Stimulated activated naive CD8-positive, alpha-beta T cell treated with anti-CD3 and anti-CD28 coated beads, Interleukin-15, Interleukin-2, amounts not matched to agents 100 ng/mL and 50 ng/mL, for 24 hours (primary cell): ENCODE data around the gene ANKRD40CL.

Experiments used
- H3K27ac Mint-ChIP-seq: one replicate; pipeline ENCODE4 v1.8.0; 2021; ENCODE audit warnings: mild to moderate bottlenecking, mixed read lengths
- H3K27me3 Mint-ChIP-seq: one replicate; pipeline ENCODE4 v1.8.0; 2021; ENCODE audit warnings: mixed read lengths
- H3K36me3 Mint-ChIP-seq: one replicate; pipeline ENCODE4 v1.8.0; 2021; ENCODE audit warnings: low read depth, mixed read lengths
- H3K4me1 Mint-ChIP-seq: one replicate; pipeline ENCODE4 v1.8.0; 2021; ENCODE audit warnings: low read depth, mixed read lengths
- H3K4me3 Mint-ChIP-seq: one replicate; pipeline ENCODE4 v1.8.0; 2021; ENCODE audit warnings: mild to moderate bottlenecking, mixed read lengths
- H3K9me3 Mint-ChIP-seq: one replicate; pipeline ENCODE4 v1.8.0; 2021; ENCODE audit warnings: mixed read lengths

Gene ANKRD40CL

DNA sequence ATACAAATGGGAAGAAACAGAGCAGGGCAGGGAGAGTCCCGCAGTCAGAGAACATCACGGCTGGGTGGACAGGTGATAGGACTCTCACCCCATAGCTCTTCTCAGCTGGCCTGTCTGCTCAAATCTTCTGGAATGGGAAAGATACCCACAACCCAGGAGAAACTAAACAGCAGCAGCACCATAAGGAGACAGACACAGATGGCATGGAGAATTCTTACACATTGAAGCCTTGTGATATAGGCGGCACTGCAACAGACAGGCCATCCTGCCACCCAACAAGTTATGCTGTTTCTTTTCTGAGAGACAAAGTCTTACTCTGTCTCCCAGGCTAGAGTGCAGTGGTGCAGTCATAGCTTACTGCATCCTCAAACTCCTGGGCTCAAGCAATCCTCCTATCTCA, 8.6 kb upstream of the ANKRD40CL start:
- Mint-ChIP-seq H3K27me3 (no peaks in the 10 kb centered on the region), H3K4me3 (no peak overlapping the region), H3K9me3 (no peaks in the 10 kb centered on the region), H3K36me3 (no peaks in the 10 kb centered on the region), H3K27ac (no peak overlapping the region), H3K4me1 (peaks cover 19% of the 10 kb centered on the region)

DNA sequence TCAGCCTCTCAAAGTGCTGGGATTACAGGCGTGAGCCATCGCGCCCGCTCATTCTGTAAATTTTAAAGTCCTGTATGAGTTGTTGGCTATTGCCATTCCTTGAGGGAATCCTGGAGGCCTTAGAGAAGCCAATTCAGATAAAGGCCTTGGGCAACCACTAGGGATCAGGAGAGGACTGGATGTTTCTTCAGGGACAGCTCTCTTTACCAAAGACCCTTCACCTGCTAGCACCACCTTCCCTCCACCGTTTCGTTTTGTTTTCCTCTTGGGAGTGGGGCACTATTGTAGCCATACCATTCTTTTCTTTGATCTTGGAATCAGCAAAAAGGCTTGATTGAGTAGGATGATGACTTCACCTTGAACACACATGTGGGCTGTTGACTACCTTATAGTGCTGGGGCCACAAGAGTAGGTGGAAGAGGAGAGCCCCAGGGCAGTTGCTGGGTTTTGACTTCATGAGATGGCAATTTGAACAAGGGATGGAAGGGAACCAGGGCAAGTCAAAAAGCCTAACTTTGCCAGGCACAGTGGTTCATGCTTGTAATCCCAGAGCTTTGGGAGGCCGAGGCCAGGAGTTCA, 7.0 kb upstream of the ANKRD40CL start:
- H3K4me3 Mint-ChIP-seq: no peak overlapping the region
- no peaks in the 10 kb centered on the region for H3K36me3 Mint-ChIP-seq
- peaks cover 8% of the 10 kb centered on the region for H3K4me1 Mint-ChIP-seq
- H3K9me3 Mint-ChIP-seq: no peaks in the 10 kb centered on the region
- no peak overlapping the region for H3K27ac Mint-ChIP-seq
- no peaks in the 10 kb centered on the region for H3K27me3 Mint-ChIP-seq

DNA sequence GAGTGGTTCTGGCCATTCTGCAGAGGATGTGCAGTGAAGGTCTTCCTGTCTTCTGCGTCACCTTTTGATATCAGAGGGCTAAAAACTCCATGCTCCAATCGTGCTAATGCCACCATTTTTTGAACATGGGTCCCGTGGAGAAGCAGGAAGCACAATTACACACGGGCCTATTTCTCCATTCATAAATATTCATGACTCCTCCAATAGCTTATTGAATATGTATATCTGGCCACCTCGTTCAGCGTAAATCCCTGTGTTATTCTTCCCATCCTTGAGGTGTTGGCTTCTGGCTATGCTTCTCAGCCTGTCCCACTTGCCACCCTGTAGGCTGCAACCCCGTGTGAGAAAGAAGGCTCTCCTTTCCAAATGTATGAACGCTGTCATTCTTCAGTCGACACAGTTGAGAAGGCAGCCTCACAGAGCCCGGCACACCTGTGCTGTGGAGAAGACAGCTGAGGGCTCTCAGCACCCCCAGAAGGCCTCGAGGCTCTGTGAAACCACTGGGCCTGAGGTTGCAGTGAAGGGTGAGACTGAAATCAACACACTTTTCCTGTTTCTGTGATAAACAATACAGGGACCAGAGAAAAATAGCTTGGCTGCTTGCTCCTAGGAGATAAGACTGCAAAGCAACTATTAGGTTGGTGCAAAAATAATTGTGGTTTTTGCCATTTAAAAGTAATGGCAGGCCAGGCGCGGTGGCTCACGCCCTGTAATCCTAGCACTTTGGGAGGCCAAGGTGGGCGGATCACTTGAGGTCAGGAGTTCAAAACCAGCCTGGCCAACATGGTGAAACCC, 4.9 kb upstream of the ANKRD40CL start:
- Mint-ChIP-seq H3K27ac (no peak overlapping the region), H3K9me3 (no peaks in the 10 kb centered on the region), H3K27me3 (no peaks in the 10 kb centered on the region), H3K36me3 (no peaks in the 10 kb centered on the region), H3K4me3 (no peak overlapping the region), H3K4me1 (peaks cover 7% of the 10 kb centered on the region)

DNA sequence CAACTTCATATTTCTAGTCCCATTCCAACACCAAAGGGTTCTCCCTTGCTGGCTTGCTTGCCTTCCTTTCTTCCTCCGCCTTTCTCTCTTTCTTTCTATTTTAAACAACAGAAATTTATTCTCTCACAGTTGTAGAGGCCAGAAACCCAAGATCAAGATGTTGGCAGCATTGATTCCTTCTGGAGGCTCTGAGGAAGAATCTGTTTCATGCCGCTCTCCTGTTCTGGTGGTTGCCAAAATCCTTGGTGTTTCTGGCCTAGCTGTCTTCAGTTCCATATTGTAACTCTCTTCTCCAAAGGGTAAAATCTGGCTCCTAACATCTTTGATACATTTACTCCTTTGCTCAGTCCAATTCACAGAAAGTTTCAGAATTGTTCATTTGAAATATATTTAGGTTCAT, 3.0 kb upstream of the ANKRD40CL start:
- H3K9me3 Mint-ChIP-seq: no peaks in the 10 kb centered on the region
- H3K27me3 Mint-ChIP-seq: no peaks in the 10 kb centered on the region
- no peak overlapping the region for H3K4me3 Mint-ChIP-seq
- H3K4me1 Mint-ChIP-seq: peaks cover 7% of the 10 kb centered on the region
- no peaks in the 10 kb centered on the region for H3K36me3 Mint-ChIP-seq
- H3K27ac Mint-ChIP-seq: no peak overlapping the region

DNA sequence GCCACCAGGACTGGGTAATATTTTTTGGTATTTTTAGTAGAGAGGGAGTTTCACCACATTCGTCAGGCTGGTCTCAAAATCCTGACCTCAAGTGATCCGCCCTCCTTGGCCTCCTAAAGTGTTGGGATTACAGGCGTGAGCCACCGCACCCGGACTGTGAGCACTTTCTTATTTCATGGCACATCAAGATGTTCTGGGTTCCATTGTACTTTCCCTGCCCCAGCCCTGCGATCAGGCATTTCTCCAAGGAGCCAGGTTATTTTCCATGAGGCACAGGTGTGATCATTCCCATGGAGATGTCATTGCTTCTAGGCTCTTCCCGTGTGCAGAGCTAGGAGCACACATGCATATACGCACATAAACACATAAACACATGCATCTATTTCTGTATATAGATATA, 2.6 kb upstream of the ANKRD40CL start:
- H3K27ac Mint-ChIP-seq: no peak overlapping the region
- no peak overlapping the region for H3K4me3 Mint-ChIP-seq
- H3K4me1 Mint-ChIP-seq: peaks cover 7% of the 10 kb centered on the region
- H3K36me3 Mint-ChIP-seq: no peaks in the 10 kb centered on the region
- no peaks in the 10 kb centered on the region for H3K9me3 Mint-ChIP-seq
- no peaks in the 10 kb centered on the region for H3K27me3 Mint-ChIP-seq

DNA sequence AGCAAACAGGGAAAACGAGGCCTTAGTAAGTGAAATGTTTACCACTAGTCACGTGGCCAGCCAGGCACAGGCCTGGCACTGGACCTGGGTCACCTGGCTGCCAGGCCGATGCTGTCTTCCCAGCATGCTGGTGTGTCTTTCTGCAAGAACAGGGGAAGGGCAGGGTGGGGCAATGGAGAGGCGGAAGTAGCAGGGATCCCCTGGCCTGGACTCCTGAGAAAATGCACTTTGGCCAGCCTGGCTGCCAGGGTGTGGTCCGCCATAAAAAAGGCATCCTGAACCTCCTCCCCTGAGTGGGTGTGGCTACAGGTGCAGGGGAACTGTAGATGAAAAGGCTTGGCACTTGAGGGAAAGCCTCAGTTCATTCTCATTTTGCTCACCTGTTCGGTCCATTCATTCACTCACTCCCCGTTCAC, 1.0 kb upstream of the ANKRD40CL start:
- H3K27ac Mint-ChIP-seq: no peak overlapping the region
- H3K4me1 Mint-ChIP-seq: peaks cover 8% of the 10 kb centered on the region
- H3K9me3 Mint-ChIP-seq: no peaks in the 10 kb centered on the region
- H3K4me3 Mint-ChIP-seq: no peak overlapping the region
- H3K36me3 Mint-ChIP-seq: no peaks in the 10 kb centered on the region
- no peaks in the 10 kb centered on the region for H3K27me3 Mint-ChIP-seq

DNA sequence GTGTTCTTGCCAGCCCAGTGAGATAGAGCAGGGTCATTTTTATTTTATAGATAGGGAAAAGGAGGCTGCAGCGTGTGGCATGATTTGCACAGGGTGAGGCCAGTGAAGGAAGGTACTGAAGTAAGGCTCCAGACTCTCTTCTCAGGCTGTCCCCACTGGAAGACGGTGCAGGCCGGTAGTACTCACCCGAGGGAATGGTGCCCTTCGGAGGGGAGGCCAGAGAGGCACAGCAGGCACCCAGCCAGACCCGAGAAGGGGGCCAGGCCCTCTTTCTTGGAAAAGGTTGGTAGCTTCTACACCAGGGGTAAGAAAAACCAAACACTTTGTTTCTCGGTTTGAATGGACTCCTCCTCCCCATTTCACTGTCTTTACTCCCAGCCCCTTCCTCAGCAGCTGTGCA, 288 bp downstream of the ANKRD40CL start:
- Mint-ChIP-seq H3K9me3 (no peaks in the 10 kb centered on the region), H3K27ac (no peak overlapping the region), H3K36me3 (no peaks in the 10 kb centered on the region), H3K27me3 (no peaks in the 10 kb centered on the region), H3K4me1 (peaks cover 10% of the 10 kb centered on the region), H3K4me3 (no peak overlapping the region)

DNA sequence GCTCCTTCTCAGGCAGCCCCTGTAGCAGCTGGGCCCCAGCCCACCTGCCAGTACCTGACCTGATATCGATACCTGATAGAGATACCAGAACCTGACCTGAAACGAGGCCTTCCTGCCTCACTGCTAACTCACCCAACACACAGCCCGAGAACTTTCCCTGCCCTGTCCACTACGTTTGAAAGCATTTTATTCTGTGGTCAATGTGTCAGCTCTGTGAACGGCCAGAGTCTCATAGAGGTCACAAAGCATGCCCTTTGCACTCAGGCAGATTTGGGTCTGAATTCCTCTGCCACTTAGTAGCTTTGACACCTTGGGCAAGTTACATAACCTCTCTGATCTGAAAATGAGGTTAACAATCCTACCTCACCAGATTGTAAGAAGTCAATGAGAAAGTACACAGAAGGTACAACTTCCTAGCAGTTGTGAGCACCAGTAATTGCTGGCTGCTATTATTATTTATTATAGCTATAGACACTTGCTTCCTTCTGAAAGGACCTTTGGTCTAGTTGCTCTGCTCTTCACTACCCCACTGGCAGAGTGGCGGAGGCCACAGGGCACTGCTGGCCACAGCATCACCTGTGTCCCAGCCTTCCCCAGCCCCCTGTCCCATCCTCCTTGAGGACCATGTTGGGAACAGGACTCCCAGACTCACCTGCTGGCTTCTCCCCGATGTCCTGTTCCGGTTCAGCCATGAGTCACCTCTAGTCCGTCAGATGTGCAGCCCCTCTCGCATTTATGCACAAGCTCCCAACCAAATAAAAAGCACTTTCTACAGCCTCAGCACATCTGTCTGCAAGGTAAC, 895 bp downstream of the ANKRD40CL start:
- Mint-ChIP-seq H3K36me3 (no peaks in the 10 kb centered on the region), H3K4me1 (peaks cover 6% of the 10 kb centered on the region), H3K27ac (no peak overlapping the region), H3K4me3 (no peak overlapping the region), H3K27me3 (no peaks in the 10 kb centered on the region), H3K9me3 (no peaks in the 10 kb centered on the region)

DNA sequence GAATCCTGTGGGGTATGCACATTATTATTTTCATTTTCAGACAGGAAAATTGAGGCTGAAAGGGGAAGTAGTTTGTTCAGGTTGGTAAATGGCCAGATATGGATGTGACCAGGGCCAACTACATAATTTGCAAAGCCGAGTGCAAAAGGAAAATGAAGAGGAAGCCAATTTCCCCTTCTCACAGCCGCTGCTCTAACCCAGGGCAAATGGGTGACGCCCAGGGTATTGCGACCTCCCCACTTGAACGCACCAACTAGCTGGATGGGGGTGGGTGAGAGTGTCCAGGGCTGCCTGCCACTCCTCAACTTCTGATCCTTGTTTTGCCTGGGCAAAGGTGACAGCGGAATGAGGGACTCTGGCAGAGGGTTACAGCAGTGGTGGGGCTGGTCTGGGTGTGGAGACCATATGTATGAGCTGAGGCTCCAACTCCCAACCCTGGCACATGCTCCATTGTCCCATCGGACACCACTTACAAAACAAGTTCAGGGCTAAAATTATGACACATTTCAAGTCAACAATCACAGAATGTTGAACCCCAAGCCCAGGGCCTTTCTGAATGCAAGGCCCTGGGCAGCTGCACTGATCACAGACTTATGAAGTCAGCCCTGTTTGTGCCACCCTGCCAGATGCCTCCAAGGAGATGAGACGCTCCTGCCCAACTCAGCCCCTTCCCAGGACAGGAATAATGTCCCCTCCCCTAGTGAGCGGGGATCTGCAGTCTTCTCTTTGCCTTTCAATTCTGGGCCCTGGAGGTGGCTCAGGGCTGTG, 1.7 kb downstream of the ANKRD40CL start:
- H3K4me1 Mint-ChIP-seq: peaks cover 6% of the 10 kb centered on the region
- no peak overlapping the region for H3K27ac Mint-ChIP-seq
- no peaks in the 10 kb centered on the region for H3K36me3 Mint-ChIP-seq
- H3K4me3 Mint-ChIP-seq: no peak overlapping the region
- no peaks in the 10 kb centered on the region for H3K27me3 Mint-ChIP-seq
- no peaks in the 10 kb centered on the region for H3K9me3 Mint-ChIP-seq

DNA sequence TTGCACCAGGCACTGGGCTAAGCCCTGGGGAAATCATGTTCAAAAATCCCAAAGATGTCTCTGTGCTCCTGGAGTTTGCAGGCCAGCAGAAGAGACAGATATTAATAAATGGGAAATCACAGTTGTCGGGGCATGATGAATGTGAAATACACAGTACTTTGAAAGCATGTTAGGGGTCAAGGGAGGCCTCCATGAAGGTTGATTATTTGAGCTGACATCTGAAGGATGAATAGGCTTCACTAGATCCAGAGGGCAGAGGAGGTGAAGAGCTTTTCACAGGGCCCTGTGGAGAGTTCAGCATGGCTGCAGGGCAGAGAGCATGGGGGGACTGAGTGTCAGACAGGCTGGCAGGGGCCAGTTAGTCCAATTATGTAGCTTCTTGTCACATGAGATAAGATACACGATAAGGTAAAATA, 2.6 kb downstream of the ANKRD40CL start:
- Mint-ChIP-seq H3K27me3 (no peaks in the 10 kb centered on the region), H3K4me3 (no peak overlapping the region), H3K36me3 (no peaks in the 10 kb centered on the region), H3K9me3 (no peaks in the 10 kb centered on the region), H3K4me1 (peaks cover 6% of the 10 kb centered on the region), H3K27ac (no peak overlapping the region)

DNA sequence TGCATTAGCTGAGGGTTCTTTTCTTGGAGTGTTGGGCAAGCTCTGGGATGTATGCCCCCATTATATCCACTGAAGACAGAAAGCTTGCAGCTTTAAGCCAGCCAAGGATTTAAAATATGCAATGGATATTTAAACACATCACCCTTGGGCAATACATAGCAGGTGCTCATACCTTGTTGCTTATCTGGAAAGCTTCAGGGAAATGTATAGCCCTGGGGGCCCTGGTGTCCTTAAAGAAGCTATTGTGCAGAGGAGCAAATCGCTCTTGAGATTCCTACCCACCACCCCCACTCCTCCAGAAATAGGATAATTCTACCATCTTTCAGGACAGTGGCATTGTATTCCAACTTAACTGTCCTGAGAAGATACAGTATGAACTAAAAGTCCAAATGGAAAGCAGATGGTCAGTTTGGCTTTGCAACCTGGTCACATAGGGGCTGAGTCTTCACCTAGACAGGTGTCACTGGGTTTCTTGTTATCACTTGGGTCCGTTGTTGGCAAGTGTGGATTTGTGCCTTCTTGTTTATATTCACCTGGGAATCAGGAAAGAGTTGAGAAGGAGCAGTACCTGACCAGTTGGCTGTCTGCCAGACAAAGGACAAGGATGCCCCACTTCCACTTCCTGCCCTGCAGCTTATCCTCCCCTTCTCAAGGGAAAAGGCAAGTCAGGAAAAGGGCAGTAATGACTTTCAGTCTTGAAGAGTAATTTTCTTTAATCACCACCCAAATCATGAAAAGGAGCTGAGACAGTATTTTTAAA, 3.4 kb downstream of the ANKRD40CL start:
- no peaks in the 10 kb centered on the region for H3K36me3 Mint-ChIP-seq
- H3K4me1 Mint-ChIP-seq: peaks cover 6% of the 10 kb centered on the region
- no peaks in the 10 kb centered on the region for H3K9me3 Mint-ChIP-seq
- no peak overlapping the region for H3K27ac Mint-ChIP-seq
- H3K27me3 Mint-ChIP-seq: no peaks in the 10 kb centered on the region
- H3K4me3 Mint-ChIP-seq: no peak overlapping the region

DNA sequence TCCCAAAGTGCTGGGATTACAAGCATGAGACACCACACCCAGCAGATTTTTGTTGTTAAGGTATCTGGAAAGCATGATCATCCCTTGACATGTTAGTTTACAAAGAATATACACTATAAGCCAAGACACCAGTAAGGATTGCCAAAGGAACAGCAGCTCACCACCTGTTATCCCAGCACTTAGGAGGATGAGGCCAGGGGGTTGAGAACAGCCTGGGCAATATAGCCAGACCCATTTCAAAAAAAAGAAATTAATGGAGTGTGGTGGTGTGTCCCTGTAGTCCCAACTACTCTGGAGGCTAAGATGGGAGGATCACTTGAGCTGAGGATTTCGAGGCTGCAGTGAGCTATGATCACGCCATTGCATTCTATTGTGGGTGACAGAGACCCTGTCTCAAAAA, 5.1 kb downstream of the ANKRD40CL start:
- no peak overlapping the region for H3K4me3 Mint-ChIP-seq
- no peaks in the 10 kb centered on the region for H3K9me3 Mint-ChIP-seq
- H3K4me1 Mint-ChIP-seq: peaks cover 6% of the 10 kb centered on the region
- H3K27ac Mint-ChIP-seq: no peak overlapping the region
- H3K36me3 Mint-ChIP-seq: no peaks in the 10 kb centered on the region
- H3K27me3 Mint-ChIP-seq: no peaks in the 10 kb centered on the region

DNA sequence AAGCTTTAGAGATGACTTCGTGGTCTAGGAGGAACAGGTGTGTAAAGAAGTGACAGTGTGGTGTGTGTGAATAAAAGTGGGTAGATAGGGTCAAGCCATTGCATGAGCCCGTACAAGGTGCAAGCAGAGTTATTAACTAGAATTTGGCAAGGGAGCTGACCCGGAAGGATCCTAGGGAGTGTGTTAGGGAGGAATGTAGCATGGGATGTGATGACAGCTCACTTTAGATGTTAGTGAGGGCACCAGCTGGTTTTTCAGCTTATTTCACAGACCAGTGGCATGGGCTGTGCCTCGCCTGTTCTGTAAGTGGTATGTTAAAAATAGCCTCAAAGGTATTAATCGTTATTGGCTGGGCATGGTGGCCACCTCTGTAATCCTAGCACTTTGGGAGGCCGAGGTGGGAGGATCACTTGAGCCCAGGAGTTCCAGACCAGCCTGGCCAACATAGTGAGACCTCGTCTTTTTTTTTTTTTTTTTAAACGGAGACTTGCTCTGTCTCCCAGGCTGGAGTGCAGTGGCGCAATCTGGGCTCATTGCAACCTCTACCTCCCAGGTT, 8.3 kb downstream of the ANKRD40CL start:
- Mint-ChIP-seq H3K27me3 (no peaks in the 10 kb centered on the region), H3K4me3 (no peak overlapping the region), H3K27ac (no peak overlapping the region), H3K36me3 (peaks cover 6% of the 10 kb centered on the region), H3K9me3 (no peaks in the 10 kb centered on the region), H3K4me1 (peaks cover 6% of the 10 kb centered on the region)

DNA sequence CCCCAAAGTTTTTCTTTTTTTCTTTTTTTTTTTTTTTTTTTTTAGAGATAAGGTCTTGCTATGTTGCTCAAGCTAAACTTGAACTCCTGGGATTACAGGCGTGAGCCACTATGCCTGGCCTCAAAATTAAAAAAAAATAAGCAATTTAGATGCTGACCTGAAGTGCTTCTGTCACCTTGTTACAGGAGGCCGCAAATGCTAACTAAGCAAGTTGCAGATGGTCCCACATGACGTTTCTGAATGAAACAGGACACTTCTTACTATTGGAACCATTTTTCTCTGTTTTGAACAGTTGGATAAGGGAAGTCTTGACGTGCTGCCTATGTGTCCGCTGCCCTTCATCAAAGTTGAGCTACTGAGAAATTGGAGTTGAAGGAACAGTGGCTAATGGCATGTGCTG, 8.8 kb downstream of the ANKRD40CL start:
- H3K9me3 Mint-ChIP-seq: no peaks in the 10 kb centered on the region
- H3K4me1 Mint-ChIP-seq: peaks cover 6% of the 10 kb centered on the region
- H3K36me3 Mint-ChIP-seq: peaks cover 11% of the 10 kb centered on the region
- no peaks in the 10 kb centered on the region for H3K27me3 Mint-ChIP-seq
- no peak overlapping the region for H3K4me3 Mint-ChIP-seq
- no peak overlapping the region for H3K27ac Mint-ChIP-seq
